Measurements from ENCODE around the gene RLN1. TPM values are rescaled to one million over a fixed set of nuclear protein-coding genes. Genes with fewer than 3 reads are reported as not detected.

Gene RLN1
- polyA plus RNA-seq, 2 of the 4 experiments (the other 2 are of a cell fraction): 0.23 TPM; not detected in 1

DNA sequence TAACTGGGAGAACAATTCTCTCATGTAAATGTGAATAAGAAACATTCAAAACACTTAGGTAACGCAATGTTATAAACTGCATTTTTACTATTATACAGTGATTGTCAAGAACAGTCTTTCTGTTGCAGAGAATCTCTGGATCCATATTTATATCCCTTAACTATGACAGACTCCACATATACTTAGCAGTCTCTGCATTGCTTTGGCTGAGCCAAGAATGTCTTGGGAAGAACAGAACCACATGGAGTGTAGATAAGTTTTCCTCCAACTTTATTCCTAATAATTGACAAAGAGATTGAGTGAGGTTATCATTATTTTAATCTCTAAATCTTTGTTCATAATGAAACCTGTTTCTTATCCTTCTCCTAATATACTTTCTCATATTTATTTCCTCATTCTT, 15.6 kb upstream of the RLN1 start (continued):
- TF ChIP-seq ELK1 (IDR thresholded peaks at IDR 0.05; ENCODE audit: low read depth, low read length) (no peak), EHMT2 (IDR thresholded peaks at IDR 0.05; ENCODE audit: low read depth) (no peak), POLR2A (IDR thresholded peaks at IDR 0.05; ENCODE audit: low read length) (no peak), RFX5 (IDR thresholded peaks at IDR 0.05) (no peak), HOXB5 (CRISPR knock-in tag; IDR thresholded peaks at IDR 0.05) (no peak), REST (IDR thresholded peaks at IDR 0.05) (no peak)

GRCh38 chr9:5354184-5354583, 14.5 kb upstream of the RLN1 start:
- H3K9me3 ChIP-seq: peaks cover 11% of the 10 kb centered on the region; the same call in 2 of the 3 replicates
- H3K4me2 ChIP-seq: no peak overlapping the region
- H3K4me1 ChIP-seq: no peaks in the 10 kb centered on the region
- ChIA-PET POLR2A (no interaction called here), CTCF (no interaction called here)
- no peak overlapping the region for H3K27ac ChIP-seq
- WGBS (ENCODE audit: missing lambda C conversion rate): 69% methylated on average over 2 of the region's 2 CpGs
- FAIRE-seq: no peak
- TF ChIP-seq, protein P1, sequence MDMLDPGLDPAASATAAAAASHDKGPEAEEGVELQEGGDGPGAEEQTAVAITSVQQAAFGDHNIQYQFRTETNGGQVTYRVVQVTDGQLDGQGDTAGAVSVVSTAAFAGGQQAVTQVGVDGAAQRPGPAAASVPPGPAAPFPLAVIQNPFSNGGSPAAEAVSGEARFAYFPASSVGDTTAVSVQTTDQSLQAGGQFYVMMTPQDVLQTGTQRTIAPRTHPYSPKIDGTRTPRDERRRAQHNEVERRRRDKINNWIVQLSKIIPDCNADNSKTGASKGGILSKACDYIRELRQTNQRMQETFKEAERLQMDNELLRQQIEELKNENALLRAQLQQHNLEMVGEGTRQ (IDR thresholded peaks at IDR 0.05): no peak
- no peak for TF ChIP-seq RFX5 (IDR thresholded peaks at IDR 0.05)
- no peak for TF ChIP-seq KDM1A (IDR thresholded peaks at IDR 0.05; ENCODE audit: low read depth)
- no peak for TF ChIP-seq CEBPB (IDR thresholded peaks at IDR 0.05)
- no peak for TF ChIP-seq CHD2 (IDR thresholded peaks at IDR 0.05; ENCODE audit: low read length, partially characterized antibody)
- no peak for TF ChIP-seq MAZ (IDR thresholded peaks at IDR 0.05; ENCODE audit: borderline replicate concordance, low read depth, low read length)
- TF ChIP-seq ESRRA (IDR thresholded peaks at IDR 0.05; ENCODE audit: borderline replicate concordance, low read length): no peak
- no peak for TF ChIP-seq NR3C1 (IDR thresholded peaks at IDR 0.05)
- TF ChIP-seq EHMT2 (IDR thresholded peaks at IDR 0.05; ENCODE audit: low read depth): no peak
- TF ChIP-seq HES2 (IDR thresholded peaks at IDR 0.05): no peak
- no peak for TF ChIP-seq ZFP36 (IDR thresholded peaks at IDR 0.05; ENCODE audit: borderline replicate concordance, partially characterized antibody)
- TF ChIP-seq, protein P2, sequence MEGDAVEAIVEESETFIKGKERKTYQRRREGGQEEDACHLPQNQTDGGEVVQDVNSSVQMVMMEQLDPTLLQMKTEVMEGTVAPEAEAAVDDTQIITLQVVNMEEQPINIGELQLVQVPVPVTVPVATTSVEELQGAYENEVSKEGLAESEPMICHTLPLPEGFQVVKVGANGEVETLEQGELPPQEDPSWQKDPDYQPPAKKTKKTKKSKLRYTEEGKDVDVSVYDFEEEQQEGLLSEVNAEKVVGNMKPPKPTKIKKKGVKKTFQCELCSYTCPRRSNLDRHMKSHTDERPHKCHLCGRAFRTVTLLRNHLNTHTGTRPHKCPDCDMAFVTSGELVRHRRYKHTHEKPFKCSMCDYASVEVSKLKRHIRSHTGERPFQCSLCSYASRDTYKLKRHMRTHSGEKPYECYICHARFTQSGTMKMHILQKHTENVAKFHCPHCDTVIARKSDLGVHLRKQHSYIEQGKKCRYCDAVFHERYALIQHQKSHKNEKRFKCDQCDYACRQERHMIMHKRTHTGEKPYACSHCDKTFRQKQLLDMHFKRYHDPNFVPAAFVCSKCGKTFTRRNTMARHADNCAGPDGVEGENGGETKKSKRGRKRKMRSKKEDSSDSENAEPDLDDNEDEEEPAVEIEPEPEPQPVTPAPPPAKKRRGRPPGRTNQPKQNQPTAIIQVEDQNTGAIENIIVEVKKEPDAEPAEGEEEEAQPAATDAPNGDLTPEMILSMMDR (IDR thresholded peaks at IDR 0.05): no peak
- TF ChIP-seq FOSB (CRISPR knock-in tag; IDR thresholded peaks at IDR 0.05): no peak
- DNase-seq (ENCODE audit: low read depth in 1 of 2, low spot score in 1 of 2): no peak
- ATAC-seq: no peak
- H3K4me3 ChIP-seq: no peak overlapping the region
